Measurements from ENCODE around the gene KNG1.
A peak's percentile ranks its signal among the peaks of the same experiment; 100 is the strongest.
"Not testable (repeated sequence)": the region's sequence is repeated elsewhere in the genome, so short reads cannot be mapped to it uniquely, and the experiment has no call there.

KNG1 gene

GRCh38 chr3:186717039-186717457, at the start of gene KNG1:
Gene KNG1 (plus strand): TSS chr3:186717359. CDS start chr3:186717543, 184 bp downstream.
- H3K4me1 Mint-ChIP-seq: no peaks in the 10 kb centered on the region
- CTCF ChIA-PET: no interaction called here
- H3K36me3 Mint-ChIP-seq: no peaks in the 10 kb centered on the region

GRCh38 chr3:186668426-186668825, 48.7 kb upstream of the KNG1 start:
- Mint-ChIP-seq H3K36me3 (no peaks in the 10 kb centered on the region), H3K27me3 (peaks cover 28% of the 10 kb centered on the region), H3K9me3 (no peaks in the 10 kb centered on the region), H3K4me3 (no peak overlapping the region), H3K27ac (no peak overlapping the region), H3K4me1 (peaks cover 19% of the 10 kb centered on the region)
- no peak for DNase-seq
- CTCF ChIA-PET: interaction anchor here (1.3 kb wide), 1 partner anchor 51 kb away, joined by 6 read pairs; no protein-coding TSS in a partner anchor

More at GRCh38 chr3:186717039-186717457, at the start of gene KNG1:
- Mint-ChIP-seq H3K27me3 (peaks cover 3% of the 10 kb centered on the region), H3K27ac (no peak within 1 kb of the TSS), H3K4me3 (no peak within 1 kb of the TSS), H3K9me3 (no peaks in the 10 kb centered on the region)
- DNase-seq: no peak

DNA sequence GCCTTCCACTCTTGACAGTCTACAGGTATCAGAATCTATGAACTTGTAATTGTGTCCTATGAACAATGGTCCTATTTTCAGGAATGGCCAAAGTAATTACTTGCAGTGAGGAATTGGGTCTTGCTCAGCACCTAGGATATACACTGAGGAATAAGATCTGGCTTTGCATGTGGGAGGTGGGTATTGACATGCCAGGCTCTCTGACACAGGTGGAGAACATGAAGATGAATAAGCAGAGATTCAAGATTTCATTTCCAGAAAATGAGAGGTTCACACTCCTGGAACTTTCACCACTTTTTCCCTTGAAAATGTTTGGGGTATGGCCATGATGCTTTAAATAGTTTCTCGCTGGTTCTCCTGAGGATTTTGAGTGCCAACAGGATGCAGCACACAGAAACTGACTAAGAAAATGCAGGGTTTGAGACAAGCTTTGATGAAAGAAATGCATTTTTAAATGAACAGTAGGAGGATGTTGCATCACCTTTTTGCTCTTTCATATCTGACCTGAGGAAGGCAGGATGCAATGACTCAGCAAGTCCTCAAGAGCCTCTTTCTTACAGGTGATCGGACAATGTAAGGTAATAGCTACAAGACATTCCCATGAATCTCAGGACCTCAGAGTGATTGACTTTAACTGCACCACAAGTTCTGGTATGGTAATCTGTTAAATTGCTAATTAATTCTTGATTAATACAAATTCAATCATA, 47.6 kb upstream of the KNG1 start:
- peak overlapping the region; percentile 0 for H3K27ac Mint-ChIP-seq
- peaks cover 24% of the 10 kb centered on the region for H3K27me3 Mint-ChIP-seq
- no peaks in the 10 kb centered on the region for H3K36me3 Mint-ChIP-seq
- no peaks in the 10 kb centered on the region for H3K9me3 Mint-ChIP-seq
- H3K4me1 Mint-ChIP-seq: peaks cover 19% of the 10 kb centered on the region
- no peak for DNase-seq
- CTCF ChIA-PET: no interaction called here
- H3K4me3 Mint-ChIP-seq: no peak overlapping the region

GRCh38 chr3:186670155-186670554, 47.0 kb upstream of the KNG1 start:
- Mint-ChIP-seq H3K4me1 (peaks cover 19% of the 10 kb centered on the region), H3K4me3 (no peak overlapping the region), H3K27me3 (peaks cover 24% of the 10 kb centered on the region), H3K27ac (no peak overlapping the region), H3K36me3 (no peaks in the 10 kb centered on the region), H3K9me3 (no peaks in the 10 kb centered on the region)
- CTCF ChIA-PET: no interaction called here
- DNase-seq: no peak

DNA sequence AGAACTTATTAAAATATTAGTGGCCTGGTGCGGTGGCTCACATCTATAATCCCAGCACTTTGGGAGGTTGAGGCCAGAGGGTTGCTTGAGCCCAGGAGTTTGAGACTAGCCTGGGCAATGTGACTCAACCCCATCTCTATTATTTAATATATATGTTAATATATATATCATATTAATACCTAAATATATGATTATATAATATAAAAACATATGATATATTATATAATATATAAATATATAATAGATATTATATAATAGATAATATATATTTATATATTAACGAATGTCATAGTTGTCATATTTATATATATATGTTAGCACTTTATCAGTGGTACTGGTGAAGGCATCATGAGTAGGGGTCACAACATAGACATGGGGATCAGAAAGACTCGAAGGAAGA, 46.1 kb upstream of the KNG1 start:
- Mint-ChIP-seq H3K36me3 (no peaks in the 10 kb centered on the region), H3K4me3 (no peak overlapping the region), H3K4me1 (peaks cover 19% of the 10 kb centered on the region), H3K27ac (no peak overlapping the region), H3K27me3 (peaks cover 31% of the 10 kb centered on the region), H3K9me3 (no peaks in the 10 kb centered on the region)
- CTCF ChIA-PET: no interaction called here
- DNase-seq: no peak

DNA sequence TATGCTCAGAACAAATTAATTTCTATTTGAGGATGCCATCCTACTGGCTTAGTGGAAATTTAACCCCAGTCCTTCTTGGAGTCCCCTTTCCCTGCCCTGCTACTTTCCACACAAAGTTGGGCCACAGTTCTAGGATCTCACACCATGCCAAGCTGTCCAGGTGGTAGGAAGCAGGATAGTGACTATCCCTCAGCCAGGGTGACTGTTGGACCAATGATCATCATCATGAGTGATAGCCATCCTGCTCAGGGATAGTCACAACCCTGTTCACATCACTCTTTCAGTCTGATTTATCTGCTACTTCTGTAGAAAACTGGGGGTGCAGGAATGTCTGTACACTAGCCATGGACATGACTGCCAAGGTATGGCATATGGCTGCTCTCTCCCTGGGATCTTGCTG, 38.6 kb upstream of the KNG1 start:
- Mint-ChIP-seq H3K4me3 (no peak overlapping the region), H3K36me3 (no peaks in the 10 kb centered on the region), H3K27ac (no peak overlapping the region), H3K27me3 (peaks cover 67% of the 10 kb centered on the region), H3K4me1 (no peaks in the 10 kb centered on the region), H3K9me3 (no peaks in the 10 kb centered on the region)
- no peak for DNase-seq
- CTCF ChIA-PET: interaction anchor here (0.7 kb wide), 1 partner anchor 64 kb away, joined by 3 read pairs; no protein-coding TSS in a partner anchor

DNA sequence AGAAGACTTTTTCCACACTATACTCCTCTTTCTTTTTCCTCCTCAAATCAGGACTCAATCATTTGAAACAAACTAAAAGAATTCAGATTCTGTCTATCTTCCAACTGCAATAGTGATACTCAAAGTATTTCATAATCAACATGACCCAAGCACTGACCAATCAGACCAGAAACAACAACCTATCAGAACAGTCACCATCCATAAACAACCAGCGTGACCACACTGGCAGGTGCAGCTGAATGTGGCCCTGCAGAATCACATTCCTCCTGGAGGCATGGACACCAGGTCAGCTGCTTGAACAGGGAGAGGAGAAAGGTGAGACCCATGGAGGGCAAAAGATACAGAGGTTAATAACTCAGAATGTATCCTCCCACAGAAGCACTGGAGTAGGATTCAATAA, 38.0 kb upstream of the KNG1 start:
- Mint-ChIP-seq H3K27ac (no peak overlapping the region), H3K9me3 (no peaks in the 10 kb centered on the region), H3K4me1 (no peaks in the 10 kb centered on the region), H3K36me3 (no peaks in the 10 kb centered on the region), H3K27me3 (peaks cover 70% of the 10 kb centered on the region), H3K4me3 (no peak overlapping the region)
- DNase-seq: no peak
- CTCF ChIA-PET: interaction anchor here (0.7 kb wide), 1 partner anchor 65 kb away, joined by 3 read pairs; no protein-coding TSS in a partner anchor

- H3K4me1 Mint-ChIP-seq: no peaks in the 10 kb centered on the region
- no peaks in the 10 kb centered on the region for H3K36me3 Mint-ChIP-seq
- no peak for DNase-seq
- no peak overlapping the region for H3K27ac Mint-ChIP-seq
- peaks cover 8% of the 10 kb centered on the region for H3K9me3 Mint-ChIP-seq
- H3K27me3 Mint-ChIP-seq: peaks cover 61% of the 10 kb centered on the region
- CTCF ChIA-PET: no interaction called here
- no peak overlapping the region for H3K4me3 Mint-ChIP-seq
Measured at GRCh38 chr3:186680869-186681268, 36.3 kb upstream of the KNG1 start.

DNA sequence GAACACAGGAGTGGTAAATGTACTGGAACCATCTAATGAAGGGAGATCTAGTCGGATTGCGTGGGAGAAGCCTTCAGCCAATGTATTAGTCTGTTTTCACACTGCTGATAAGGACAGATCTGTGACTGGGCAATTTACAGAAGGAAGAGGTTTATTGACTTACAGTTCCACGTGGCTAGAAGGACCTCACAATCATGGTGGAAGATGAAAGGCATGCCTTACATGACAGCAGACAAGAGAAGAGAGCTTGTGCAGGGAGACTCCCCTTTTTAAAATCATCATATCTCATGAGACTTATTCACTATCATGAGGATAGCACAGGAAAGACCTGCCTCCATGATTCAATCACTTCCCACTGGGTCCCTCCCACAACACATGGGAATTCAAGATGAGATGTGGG, 34.3 kb upstream of the KNG1 start:
- no peaks in the 10 kb centered on the region for H3K4me1 Mint-ChIP-seq
- H3K36me3 Mint-ChIP-seq: no peaks in the 10 kb centered on the region
- peaks cover 54% of the 10 kb centered on the region for H3K27me3 Mint-ChIP-seq
- H3K27ac Mint-ChIP-seq: no peak overlapping the region
- H3K9me3 Mint-ChIP-seq: peaks cover 8% of the 10 kb centered on the region
- no peak for DNase-seq
- CTCF ChIA-PET: no interaction called here
- H3K4me3 Mint-ChIP-seq: no peak overlapping the region

GRCh38 chr3:186683979-186684378, 33.2 kb upstream of the KNG1 start:
- Mint-ChIP-seq H3K4me3 (no peak overlapping the region), H3K4me1 (no peaks in the 10 kb centered on the region), H3K27me3 (peaks cover 52% of the 10 kb centered on the region), H3K27ac (no peak overlapping the region), H3K36me3 (no peaks in the 10 kb centered on the region), H3K9me3 (peaks cover 8% of the 10 kb centered on the region)
- CTCF ChIA-PET: no interaction called here
- no peak for DNase-seq

DNA sequence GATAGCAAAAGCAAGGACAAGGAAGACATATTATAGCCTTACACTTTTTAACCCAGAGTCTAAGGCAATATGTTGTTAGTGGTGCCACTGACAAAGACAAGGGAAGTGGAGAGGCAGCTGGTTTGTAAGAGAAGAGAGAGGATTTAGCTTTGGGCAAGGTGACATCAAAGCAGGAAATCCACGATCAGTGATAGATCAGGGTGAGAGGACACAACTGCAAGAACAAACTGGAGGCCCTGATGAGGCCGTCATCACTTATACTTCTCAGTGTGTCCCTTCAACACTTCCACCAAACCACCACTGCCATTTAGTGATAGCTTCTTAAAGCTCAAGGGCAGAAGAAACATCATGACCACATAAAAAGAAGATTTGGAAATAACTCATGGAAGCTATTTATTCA, 30.7 kb upstream of the KNG1 start:
- H3K4me3 Mint-ChIP-seq, H3K9me3 Mint-ChIP-seq, H3K36me3 Mint-ChIP-seq, CTCF ChIA-PET, DNase-seq, H3K27ac Mint-ChIP-seq, H3K4me1 Mint-ChIP-seq: not testable (repeated sequence)
- H3K27me3 Mint-ChIP-seq: peaks cover 50% of the 10 kb centered on the region

DNA sequence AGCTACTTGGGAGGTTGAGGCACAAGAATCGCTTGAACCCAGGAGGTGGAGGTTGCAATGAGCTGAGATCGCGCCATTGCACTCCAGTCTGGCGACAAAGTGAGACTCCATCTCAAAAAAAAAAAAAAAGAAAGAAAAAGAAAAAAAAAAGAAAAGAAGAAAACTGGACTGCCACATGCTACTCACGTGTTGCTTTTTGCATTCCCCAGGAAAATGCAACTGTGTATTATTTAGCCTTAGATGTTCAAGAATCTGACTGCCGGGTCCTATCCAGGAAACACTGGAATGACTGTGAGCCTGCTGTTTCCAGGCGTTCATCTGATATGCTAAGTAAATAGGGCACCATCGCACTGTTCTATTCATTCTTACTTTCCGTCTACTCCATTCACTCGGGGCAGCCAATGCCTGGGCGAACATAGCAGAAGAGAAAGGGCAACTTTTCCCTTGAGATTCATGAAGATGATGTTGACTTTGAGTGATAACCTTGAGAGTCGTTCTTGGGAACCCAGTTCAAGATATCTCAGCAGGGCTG, 30.0 kb upstream of the KNG1 start:
- CTCF ChIA-PET: no interaction called here
- Mint-ChIP-seq H3K9me3 (peaks cover 8% of the 10 kb centered on the region), H3K4me3 (no peak overlapping the region), H3K27ac (no peak overlapping the region), H3K36me3 (no peaks in the 10 kb centered on the region), H3K4me1 (no peaks in the 10 kb centered on the region), H3K27me3 (peaks cover 55% of the 10 kb centered on the region)
- no peak for DNase-seq

DNA sequence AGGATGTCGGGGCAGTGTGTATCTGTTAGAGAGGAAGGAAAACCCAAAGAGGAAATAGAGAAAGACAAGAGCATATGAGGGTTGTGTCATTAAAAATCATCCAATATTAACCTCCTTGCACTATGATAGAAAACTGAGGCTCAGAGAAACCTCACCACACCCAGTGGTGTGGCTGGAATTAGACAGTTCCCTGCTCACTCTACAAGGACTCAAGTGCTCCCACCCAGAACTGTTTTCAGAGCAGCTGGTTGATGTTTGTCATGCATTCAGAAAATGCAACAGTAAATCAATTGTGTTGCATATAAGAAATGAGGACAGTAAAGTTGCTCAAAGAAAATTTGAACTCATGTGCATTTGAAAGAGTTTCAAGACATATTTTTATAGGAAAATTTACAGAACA, 26.9 kb upstream of the KNG1 start:
- H3K27me3 Mint-ChIP-seq: peaks cover 44% of the 10 kb centered on the region
- CTCF ChIA-PET, H3K36me3 Mint-ChIP-seq, H3K9me3 Mint-ChIP-seq, DNase-seq, H3K4me3 Mint-ChIP-seq, H3K4me1 Mint-ChIP-seq, H3K27ac Mint-ChIP-seq: not testable (repeated sequence)

GRCh38 chr3:186691676-186692075, 25.5 kb upstream of the KNG1 start:
- Mint-ChIP-seq H3K36me3 (no peaks in the 10 kb centered on the region), H3K9me3 (no peaks in the 10 kb centered on the region), H3K4me3 (no peak overlapping the region), H3K27me3 (peaks cover 38% of the 10 kb centered on the region), H3K4me1 (no peaks in the 10 kb centered on the region), H3K27ac (no peak overlapping the region)
- no peak for DNase-seq
- CTCF ChIA-PET: no interaction called here

- H3K9me3 Mint-ChIP-seq: no peaks in the 10 kb centered on the region
- H3K4me3 Mint-ChIP-seq: no peak overlapping the region
- H3K4me1 Mint-ChIP-seq: no peaks in the 10 kb centered on the region
- H3K27me3 Mint-ChIP-seq: peaks cover 23% of the 10 kb centered on the region
- DNase-seq: no peak
- CTCF ChIA-PET: no interaction called here
- no peak overlapping the region for H3K27ac Mint-ChIP-seq
- H3K36me3 Mint-ChIP-seq: no peaks in the 10 kb centered on the region
Measured at GRCh38 chr3:186693843-186694242, 23.3 kb upstream of the KNG1 start.

Data from activated naive CD4-positive, alpha-beta T cell treated with anti-CD3 and anti-CD28 coated beads, Interleukin-2, amount 10 ng/mL, durations not matched to agents 7 days and 5 days (primary cell).